Limb (tissue), 2 donors: ENCODE results near the gene ELANE.
"Not testable (repeated sequence)": the region's sequence is repeated elsewhere in the genome, so short reads cannot be mapped to it uniquely, and the experiment has no call there.

Source experiments
- DNase-seq, 2 donors: peaks; one replicate each; pipeline ENCODE4 v3.0.0-alpha.2; 2016; ENCODE audit errors: extremely low spot score in 2 of 2

ELANE gene

GRCh38 chr19:842802-843179, 9.3 kb upstream of the ELANE start:
- not testable (repeated sequence) for DNase-seq

- DNase-seq = peak in 1 of 2 donors; percentile 40
These were observed 8.8 kb upstream of the ELANE start for GRCh38 chr19:843180-843835.

- DNase-seq = peak in 1 of 2 donors; percentile 34
These were observed 8.1 kb upstream of the ELANE start for GRCh38 chr19:843836-844545.

GRCh38 chr19:844546-844971, 7.5 kb upstream of the ELANE start:
- no peak for DNase-seq

GRCh38 chr19:845707-846521, 6.2 kb upstream of the ELANE start:
- no peak for DNase-seq

- DNase-seq = no peak
These were observed 3.6 kb upstream of the ELANE start for GRCh38 chr19:848386-848921.

GRCh38 chr19:849195-849594, 2.9 kb upstream of the ELANE start:
- not testable (repeated sequence) for DNase-seq

- peak; percentile 42 to 68 for DNase-seq
These were observed 1.7 kb upstream of the ELANE start for GRCh38 chr19:850221-850978.

- no peak for DNase-seq
These were observed 1.1 kb upstream of the ELANE start for GRCh38 chr19:850979-851335.

GRCh38 chr19:853014-853585, 997 bp downstream of the ELANE start:
- no peak for DNase-seq

- DNase-seq = not testable (repeated sequence)
These were observed 1.6 kb downstream of the ELANE start for GRCh38 chr19:853614-854220.

GRCh38 chr19:854549-854948, 2.4 kb downstream of the ELANE start:
- no peak for DNase-seq

- no peak for DNase-seq
These were observed 3.0 kb downstream of the ELANE start for GRCh38 chr19:855142-855541.

GRCh38 chr19:855566-856120, 3.5 kb downstream of the ELANE start:
- no peak for DNase-seq

GRCh38 chr19:858284-858683, 6.2 kb downstream of the ELANE start:
- no peak for DNase-seq

GRCh38 chr19:858868-859843, 7.1 kb downstream of the ELANE start, which contains the start of gene CFD:
TSS of gene CFD (plus strand) at chr19:859664. CDS start at chr19:859690, 26 bp downstream.
- DNase-seq = no peak

GRCh38 chr19:861141-861755, 9.1 kb downstream of the ELANE start:
- no peak for DNase-seq

GRCh38 chr19:861756-862580, 9.9 kb downstream of the ELANE start:
- DNase-seq = no peak
